Stomach smooth muscle (tissue), 2 donors: ENCODE data around the gene ENO2.

Experiments
- H3K27ac ChIP-seq: one replicate; pipeline ENCODE4 v1.7.0; 2013; ENCODE audit warnings: mild to moderate bottlenecking, low read length, inconsistent platforms
- H3K27me3 ChIP-seq, 2 donors: one replicate each; pipeline ENCODE4 v1.7.0; 2013; ENCODE audit warnings: low read length in 2 of 2; ENCODE audit not compliant: insufficient read depth in 2 of 2, control insufficient read depth in 1 of 2
- H3K36me3 ChIP-seq, 2 donors: one replicate each; pipeline ENCODE4 v1.7.0; 2013; ENCODE audit warnings: low read length in 2 of 2; ENCODE audit not compliant: control insufficient read depth in 2 of 2, insufficient read depth in 2 of 2
- H3K4me1 ChIP-seq: one replicate; pipeline ENCODE4 v1.7.0; 2013; ENCODE audit warnings: low read length; ENCODE audit not compliant: control insufficient read depth, insufficient read depth
- H3K4me3 ChIP-seq, 2 donors: one replicate each; pipeline ENCODE4 v1.7.0; 2013; ENCODE audit warnings: low read length in 2 of 2
- H3K9ac ChIP-seq, 2 donors: one replicate each; pipeline ENCODE4 v1.7.0; 2013; ENCODE audit warnings: low read length in 2 of 2, mild to moderate bottlenecking in 1 of 2
- H3K9me3 ChIP-seq, 2 donors: one replicate each; pipeline ENCODE4 v1.7.0; 2013; ENCODE audit warnings: low read length in 2 of 2; ENCODE audit not compliant: control insufficient read depth in 2 of 2
- donor health status: healthy.
- donor health status: Pancreatic carcinoma.

ENO2 gene

DNA sequence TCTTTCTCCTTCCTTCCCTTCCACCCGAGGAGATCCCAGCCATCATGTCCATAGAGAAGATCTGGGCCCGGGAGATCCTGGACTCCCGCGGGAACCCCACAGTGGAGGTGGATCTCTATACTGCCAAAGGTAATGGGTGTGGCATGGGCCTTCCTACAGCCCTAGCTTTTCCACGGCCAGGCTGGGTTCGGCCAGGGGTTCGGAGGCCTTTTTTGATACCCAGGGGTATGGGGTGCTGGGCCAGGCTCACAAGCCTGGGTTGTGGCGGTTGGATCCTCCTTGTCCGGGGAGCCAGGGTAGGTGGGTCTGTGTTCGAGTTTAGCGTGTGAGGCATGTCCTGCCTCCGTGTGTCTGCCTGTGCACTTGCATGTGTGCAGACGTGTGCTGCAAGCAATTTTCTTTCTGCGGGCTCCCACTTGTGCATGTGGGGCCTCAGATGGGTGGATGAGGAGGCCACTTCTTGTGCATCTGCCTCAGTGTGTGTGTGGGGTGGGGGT, 1.5 kb downstream of the ENO2 start:
- H3K36me3 ChIP-seq: peaks cover 14 to 24% of the 10 kb centered on the region in 2 donors
- H3K27me3 ChIP-seq: no peaks in the 10 kb centered on the region
- H3K4me3 ChIP-seq: peak overlapping the region in 1 of 2 donors; percentile 22
- H3K9me3 ChIP-seq: no peaks in the 10 kb centered on the region
- H3K9ac ChIP-seq: no peak overlapping the region
- peak overlapping the region; percentile 92 for H3K27ac ChIP-seq
- peaks cover 24% of the 10 kb centered on the region for H3K4me1 ChIP-seq

DNA sequence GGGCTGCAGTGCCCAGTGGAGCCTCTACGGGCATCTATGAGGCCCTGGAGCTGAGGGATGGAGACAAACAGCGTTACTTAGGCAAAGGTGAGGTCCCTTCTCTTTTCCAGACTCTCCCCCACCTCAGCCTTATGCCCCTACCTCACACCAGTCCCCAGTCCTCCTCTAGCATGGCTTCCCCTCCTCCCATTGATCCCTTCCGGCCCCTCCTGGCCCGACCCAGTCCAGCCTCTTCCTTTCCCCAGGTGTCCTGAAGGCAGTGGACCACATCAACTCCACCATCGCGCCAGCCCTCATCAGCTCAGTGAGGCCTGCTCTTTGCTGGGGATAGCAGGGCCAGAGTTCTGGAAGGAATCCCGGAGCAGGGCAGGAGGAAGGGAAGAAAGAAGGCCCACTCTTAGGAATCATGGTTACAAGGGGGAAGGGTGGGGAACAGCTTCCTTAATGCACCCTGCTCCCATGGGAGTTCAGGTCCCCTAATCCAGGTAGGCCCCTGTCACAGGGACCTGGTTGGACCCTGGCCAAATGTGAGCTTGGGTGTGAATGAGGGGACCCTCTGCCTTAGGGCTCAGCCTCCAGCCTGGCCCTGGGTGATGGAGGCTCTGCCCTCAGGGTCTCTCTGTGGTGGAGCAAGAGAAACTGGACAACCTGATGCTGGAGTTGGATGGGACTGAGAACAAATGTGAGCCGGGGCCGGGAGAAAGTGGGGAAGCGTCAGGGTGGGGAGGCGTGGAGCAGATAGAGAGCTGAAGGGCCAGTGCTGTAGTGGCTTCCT, 2.2 kb downstream of the ENO2 start:
- H3K27me3 ChIP-seq: no peaks in the 10 kb centered on the region
- H3K4me1 ChIP-seq: peaks cover 25% of the 10 kb centered on the region
- H3K9me3 ChIP-seq: no peaks in the 10 kb centered on the region
- peaks cover 19 to 27% of the 10 kb centered on the region in 2 donors for H3K36me3 ChIP-seq
- no peak overlapping the region for H3K9ac ChIP-seq
- no peak overlapping the region for H3K4me3 ChIP-seq
- H3K27ac ChIP-seq: peak overlapping the region; percentile 31

DNA sequence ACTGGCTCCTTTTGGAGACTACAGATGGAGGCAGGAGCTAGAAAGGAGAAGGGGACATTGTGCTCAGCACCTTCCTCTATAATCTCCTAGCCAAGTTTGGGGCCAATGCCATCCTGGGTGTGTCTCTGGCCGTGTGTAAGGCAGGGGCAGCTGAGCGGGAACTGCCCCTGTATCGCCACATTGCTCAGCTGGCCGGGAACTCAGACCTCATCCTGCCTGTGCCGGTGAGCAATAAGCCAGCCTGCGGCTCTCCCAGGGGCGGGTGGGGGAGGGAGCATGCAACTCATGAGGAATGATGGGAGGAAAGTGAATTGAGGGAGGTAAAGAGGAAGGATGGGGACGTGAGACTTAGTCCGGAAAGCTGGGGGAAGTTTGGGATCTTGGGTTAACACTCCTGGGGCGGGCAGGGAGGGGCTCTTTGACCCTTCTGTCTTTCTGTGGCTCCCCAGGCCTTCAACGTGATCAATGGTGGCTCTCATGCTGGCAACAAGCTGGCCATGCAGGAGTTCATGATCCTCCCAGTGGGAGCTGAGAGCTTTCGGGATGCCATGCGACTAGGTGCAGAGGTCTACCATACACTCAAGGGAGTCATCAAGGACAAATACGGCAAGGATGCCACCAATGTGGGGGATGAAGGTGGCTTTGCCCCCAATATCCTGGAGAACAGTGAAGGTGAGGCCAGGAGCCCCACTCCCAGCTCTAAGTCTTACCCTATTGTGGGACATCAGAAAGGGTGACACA, 3.3 kb downstream of the ENO2 start:
- H3K4me3 ChIP-seq: no peak overlapping the region

DNA sequence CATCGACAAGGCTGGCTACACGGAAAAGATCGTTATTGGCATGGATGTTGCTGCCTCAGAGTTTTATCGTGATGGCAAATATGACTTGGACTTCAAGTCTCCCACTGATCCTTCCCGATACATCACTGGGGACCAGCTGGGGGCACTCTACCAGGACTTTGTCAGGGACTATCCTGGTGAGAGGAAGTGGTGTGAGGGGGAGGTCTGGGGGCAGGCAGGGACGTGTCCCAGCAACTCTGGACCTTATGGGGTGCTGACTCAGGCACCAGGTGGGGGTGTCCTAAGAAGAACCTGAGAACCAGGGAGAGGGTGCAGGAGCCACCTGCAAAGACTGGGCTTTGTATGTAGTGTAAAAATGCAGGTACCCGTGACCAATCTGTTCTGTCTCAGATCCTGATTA, 5.2 kb downstream of the ENO2 start:
- H3K9ac ChIP-seq: no peak overlapping the region
- no peaks in the 10 kb centered on the region for H3K27me3 ChIP-seq
- peaks cover 24 to 43% of the 10 kb centered on the region in 2 donors for H3K36me3 ChIP-seq
- H3K9me3 ChIP-seq: no peaks in the 10 kb centered on the region
- peaks cover 28% of the 10 kb centered on the region for H3K4me1 ChIP-seq
- no peak overlapping the region for H3K27ac ChIP-seq
- no peak overlapping the region for H3K4me3 ChIP-seq

More for the DNA sequence above, 3.3 kb downstream of the ENO2 start:
- no peaks in the 10 kb centered on the region for H3K27me3 ChIP-seq
- peaks cover 27% of the 10 kb centered on the region for H3K4me1 ChIP-seq
- H3K9me3 ChIP-seq: no peaks in the 10 kb centered on the region
- H3K9ac ChIP-seq: no peak overlapping the region
- H3K27ac ChIP-seq: no peak overlapping the region
- H3K36me3 ChIP-seq: peaks cover 24 to 36% of the 10 kb centered on the region in 2 donors

DNA sequence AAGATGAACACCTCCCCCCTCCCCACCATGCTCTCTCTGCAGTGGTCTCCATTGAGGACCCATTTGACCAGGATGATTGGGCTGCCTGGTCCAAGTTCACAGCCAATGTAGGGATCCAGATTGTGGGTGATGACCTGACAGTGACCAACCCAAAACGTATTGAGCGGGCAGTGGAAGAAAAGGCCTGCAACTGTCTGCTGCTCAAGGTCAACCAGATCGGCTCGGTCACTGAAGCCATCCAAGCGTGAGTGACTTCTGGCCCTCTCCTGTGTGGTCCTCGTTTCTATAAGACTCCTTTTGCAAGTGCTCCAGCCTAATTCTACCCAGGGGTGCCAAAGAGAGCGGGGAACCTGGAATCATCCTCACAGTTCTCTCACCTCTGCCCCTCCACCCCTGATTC, 7.2 kb downstream of the ENO2 start:
- H3K27ac ChIP-seq: no peak overlapping the region
- H3K9ac ChIP-seq: no peak overlapping the region
- H3K27me3 ChIP-seq: no peaks in the 10 kb centered on the region
- no peak overlapping the region for H3K4me3 ChIP-seq
- no peaks in the 10 kb centered on the region for H3K9me3 ChIP-seq
- H3K36me3 ChIP-seq: peaks cover 22 to 40% of the 10 kb centered on the region in 2 donors
- H3K4me1 ChIP-seq: peaks cover 32% of the 10 kb centered on the region

DNA sequence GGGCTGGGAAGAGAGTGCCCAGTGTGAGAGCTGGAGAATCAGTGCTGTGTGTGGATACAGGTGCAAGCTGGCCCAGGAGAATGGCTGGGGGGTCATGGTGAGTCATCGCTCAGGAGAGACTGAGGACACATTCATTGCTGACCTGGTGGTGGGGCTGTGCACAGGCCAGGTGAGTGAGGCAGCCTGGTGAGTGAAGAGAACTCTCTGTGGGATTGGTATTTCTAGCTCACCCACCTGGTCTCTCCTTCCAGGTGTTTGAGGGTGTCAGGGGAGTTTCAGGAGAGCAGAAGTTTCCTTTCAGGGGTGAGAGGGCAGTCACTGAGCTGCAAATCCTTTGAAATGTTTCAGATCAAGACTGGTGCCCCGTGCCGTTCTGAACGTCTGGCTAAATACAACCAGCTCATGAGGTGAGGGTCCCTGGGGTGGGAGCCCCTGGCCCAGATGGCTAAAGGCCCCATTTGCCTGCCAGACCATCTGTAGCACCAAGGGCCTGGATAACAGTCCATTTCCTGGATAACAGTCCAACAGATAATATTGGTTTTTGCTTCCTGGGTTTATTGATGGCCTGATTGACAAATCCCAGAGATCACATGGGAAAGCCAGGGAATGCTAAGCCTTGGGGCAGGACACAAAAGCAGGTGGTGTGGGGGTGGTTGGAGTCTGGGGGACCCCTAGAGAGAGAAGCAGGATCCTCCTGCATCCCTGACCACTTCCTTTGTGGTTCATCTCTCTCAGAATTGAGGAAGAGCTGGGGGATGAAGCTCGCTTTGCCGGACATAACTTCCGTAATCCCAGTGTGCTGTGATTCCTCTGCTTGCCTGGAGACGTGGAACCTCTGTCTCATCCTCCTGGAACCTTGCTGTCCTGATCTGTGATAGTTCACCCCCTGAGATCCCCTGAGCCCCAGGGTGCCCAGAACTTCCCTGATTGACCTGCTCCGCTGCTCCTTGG, 7.9 kb downstream of the ENO2 start:
- Histone ChIP-seq H3K36me3 (peaks cover 19 to 33% of the 10 kb centered on the region in 2 donors), H3K27ac (peak overlapping the region; percentile 18)

DNA sequence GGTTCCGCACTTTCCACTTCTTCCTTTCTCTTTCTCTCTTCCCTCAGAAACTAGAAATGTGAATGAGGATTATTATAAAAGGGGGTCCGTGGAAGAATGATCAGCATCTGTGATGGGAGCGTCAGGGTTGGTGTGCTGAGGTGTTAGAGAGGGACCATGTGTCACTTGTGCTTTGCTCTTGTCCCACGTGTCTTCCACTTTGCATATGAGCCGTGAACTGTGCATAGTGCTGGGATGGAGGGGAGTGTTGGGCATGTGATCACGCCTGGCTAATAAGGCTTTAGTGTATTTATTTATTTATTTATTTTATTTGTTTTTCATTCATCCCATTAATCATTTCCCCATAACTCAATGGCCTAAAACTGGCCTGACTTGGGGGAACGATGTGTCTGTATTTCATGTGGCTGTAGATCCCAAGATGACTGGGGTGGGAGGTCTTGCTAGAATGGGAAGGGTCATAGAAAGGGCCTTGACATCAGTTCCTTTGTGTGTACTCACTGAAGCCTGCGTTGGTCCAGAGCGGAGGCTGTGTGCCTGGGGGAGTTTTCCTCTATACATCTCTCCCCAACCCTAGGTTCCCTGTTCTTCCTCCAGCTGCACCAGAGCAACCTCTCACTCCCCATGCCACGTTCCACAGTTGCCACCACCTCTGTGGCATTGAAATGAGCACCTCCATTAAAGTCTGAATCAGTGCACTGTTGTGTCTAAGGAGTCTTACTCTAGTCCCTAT, 8.8 kb downstream of the ENO2 start:
- Histone ChIP-seq H3K27me3 (no peaks in the 10 kb centered on the region), H3K4me3 (no peak overlapping the region), H3K9ac (no peak overlapping the region), H3K27ac (peak overlapping the region; percentile 18), H3K36me3 (peaks cover 13 to 30% of the 10 kb centered on the region in 2 donors), H3K4me1 (peaks cover 40% of the 10 kb centered on the region), H3K9me3 (no peaks in the 10 kb centered on the region)

More for the DNA sequence above, 7.9 kb downstream of the ENO2 start:
- Histone ChIP-seq H3K4me3 (no peak overlapping the region), H3K9me3 (no peaks in the 10 kb centered on the region), H3K9ac (no peak overlapping the region), H3K27me3 (no peaks in the 10 kb centered on the region), H3K4me1 (peaks cover 39% of the 10 kb centered on the region)

DNA sequence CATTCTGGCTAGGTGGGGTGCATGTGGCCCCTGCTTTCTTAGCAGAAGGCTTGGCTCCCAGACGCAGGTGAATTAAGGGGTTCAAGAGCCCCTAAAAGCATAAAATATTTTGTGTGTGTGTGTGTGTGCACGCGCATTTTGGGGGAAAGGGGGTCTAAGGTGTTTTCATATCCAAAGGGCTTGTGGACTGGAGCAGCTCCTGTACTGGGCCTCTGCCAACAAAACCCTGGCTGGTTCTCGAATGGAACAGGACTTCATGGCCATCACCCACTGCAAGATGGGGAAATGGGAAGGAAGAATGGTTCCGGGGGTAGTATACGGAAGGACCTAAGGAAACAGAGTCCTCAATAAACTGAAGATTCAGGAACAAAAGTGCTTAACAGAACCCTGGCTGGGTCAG, 9.5 kb downstream of the ENO2 start:
- H3K36me3 ChIP-seq: peaks cover 13 to 30% of the 10 kb centered on the region in 2 donors
- peaks cover 43% of the 10 kb centered on the region for H3K4me1 ChIP-seq
- no peak overlapping the region for H3K4me3 ChIP-seq
- peak overlapping the region; percentile 99 for H3K27ac ChIP-seq
- peak overlapping the region in 1 of 2 donors; percentile 31 for H3K9ac ChIP-seq
- H3K27me3 ChIP-seq: no peaks in the 10 kb centered on the region
- H3K9me3 ChIP-seq: no peaks in the 10 kb centered on the region

DNA sequence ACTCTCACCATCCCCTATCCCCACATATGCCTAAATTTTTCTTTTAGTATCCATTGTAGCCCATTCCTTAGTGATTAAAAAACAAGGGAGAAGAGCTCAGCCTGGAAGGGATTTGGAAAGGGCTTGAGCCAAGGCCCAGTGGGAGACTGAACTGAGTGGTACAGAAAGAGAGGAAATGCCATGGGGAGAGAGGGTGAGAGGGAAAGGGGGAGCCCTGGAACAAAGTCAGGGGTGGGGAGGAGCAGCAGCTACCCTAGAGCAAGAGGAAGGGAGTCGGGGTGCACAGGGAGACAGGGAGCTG, 10.8 kb downstream of the ENO2 start:
- Histone ChIP-seq H3K27ac (peak overlapping the region; percentile 99), H3K9ac (peak overlapping the region; percentile 87 to 98), H3K9me3 (no peaks in the 10 kb centered on the region), H3K4me3 (peak overlapping the region in 1 of 2 donors; percentile 76), H3K4me1 (peaks cover 56% of the 10 kb centered on the region), H3K36me3 (peaks cover 9 to 20% of the 10 kb centered on the region in 2 donors), H3K27me3 (no peaks in the 10 kb centered on the region)
